NT2/D1 (cell line): ENCODE data around the gene CILP2.

ENCODE experiments used
- SUZ12 ChIP-seq: IDR thresholded peaks from 2 replicates; pipeline ENCODE4 v1.6.1; 2011; ENCODE audit not compliant: insufficient read length, insufficient read depth; ENCODE audit errors: extremely low read depth
- ZNF274 ChIP-seq: IDR thresholded peaks from 2 replicates; pipeline ENCODE4 v1.6.1; 2011; ENCODE audit warnings: mild to moderate bottlenecking, low read depth, low read length

DNA sequence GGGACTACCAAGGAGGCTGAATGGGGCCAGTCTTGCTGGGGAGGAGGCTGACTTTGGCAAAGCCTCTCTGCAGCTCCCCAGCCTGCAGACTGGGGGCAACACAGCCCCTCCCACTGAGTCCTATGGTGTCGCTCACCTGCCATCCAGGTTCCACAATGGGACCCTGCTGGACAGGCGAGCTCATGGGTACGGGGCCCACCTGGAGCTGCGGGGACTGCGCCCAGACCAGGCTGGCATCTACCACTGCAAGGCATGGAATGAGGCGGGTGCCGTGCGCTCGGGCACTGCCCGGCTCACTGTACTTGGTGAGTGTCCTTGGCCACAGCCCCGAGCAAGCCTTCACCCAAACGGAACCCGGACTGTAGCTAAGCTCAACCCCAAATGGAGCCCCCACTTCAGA, 5.0 kb downstream of the CILP2 start:
- TF ChIP-seq ZNF274 (no peak), SUZ12 (no peak)
